ENCODE results near the gene COG5. TPM values are rescaled to one million over a fixed set of nuclear protein-coding genes. Genes with fewer than 3 reads are reported as not detected.

The COG5 gene
- total RNA-seq, 1 experiment from 2014 or later: 56.1 TPM

DNA sequence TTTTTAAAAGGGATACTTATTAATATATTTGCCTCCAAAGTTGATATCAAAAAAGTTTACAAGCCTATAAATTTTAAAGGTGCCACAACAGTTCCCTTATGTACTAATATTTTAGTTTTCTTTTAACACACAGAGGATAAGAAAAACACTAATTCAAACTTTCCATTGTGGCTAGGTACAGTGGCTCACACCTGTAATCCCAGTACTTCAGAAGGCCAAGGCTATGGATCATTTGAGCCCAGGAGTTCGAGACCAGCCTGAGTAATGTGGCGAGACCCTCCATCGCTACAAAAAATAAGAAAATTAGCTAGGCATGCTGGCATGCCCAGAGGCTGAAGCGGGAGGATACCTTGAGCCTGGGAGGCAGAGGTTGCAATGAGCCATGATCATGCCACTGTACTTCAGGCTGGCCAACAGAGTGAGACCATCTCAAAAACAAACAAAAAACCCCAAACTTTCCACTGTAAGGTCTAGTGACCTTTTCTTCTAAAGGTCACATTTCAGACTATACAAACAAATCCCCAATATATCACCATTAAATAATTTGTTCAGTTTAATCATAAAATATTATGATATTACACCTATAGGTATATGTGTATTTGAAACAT is 287.4 kb downstream of the COG5 start:
- Histone ChIP-seq H3K27me3 (ENCODE audit: low read length) (no peaks in the 10 kb centered on the region), H3K4me3 (ENCODE audit: low read length) (no peak overlapping the region), H3K4me2 (ENCODE audit: low read depth, low read length, poor library complexity, severe bottlenecking) (no peak overlapping the region), H3K9ac (ENCODE audit: low read length) (no peak overlapping the region), H3K36me3 (ENCODE audit: insufficient read depth, low read length) (no peaks in the 10 kb centered on the region), H3K9me2 (replicated peaks; ENCODE audit: insufficient read depth, low read length) (no peaks in the 10 kb centered on the region), H4K20me1 (ENCODE audit: insufficient read depth, low read depth, low read length) (no peaks in the 10 kb centered on the region), H2AFZ (ENCODE audit: low read length) (no peak overlapping the region), H3K4me1 (ENCODE audit: low read length) (peaks cover 6% of the 10 kb centered on the region), H3K79me2 (ENCODE audit: low read length) (no peaks in the 10 kb centered on the region), H3K9me3 (ENCODE audit: low read length) (no peaks in the 10 kb centered on the region), H3K27ac (ENCODE audit: low read length) (no peak overlapping the region)
- DNase-seq: no peak

DNA sequence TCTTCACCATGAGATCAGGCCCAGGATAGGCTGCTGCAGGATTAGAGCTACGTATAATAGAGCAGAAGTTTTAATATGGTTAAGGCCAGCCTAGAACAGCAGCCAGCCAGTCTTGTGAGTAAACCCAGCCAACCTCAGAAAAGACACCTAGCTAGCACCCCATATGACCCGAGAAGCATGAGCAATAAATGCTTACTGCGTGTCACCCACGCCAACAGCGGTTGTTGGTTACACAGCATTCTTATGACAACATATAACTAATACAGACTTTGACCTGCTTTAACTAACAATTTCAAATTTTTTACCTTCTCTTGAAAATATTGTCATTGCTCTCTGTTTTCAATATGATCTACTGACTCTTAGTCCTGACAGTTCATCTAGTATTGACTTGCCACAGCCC is 289.2 kb downstream of the COG5 start:
- Histone ChIP-seq H3K4me3 (ENCODE audit: low read length) (no peak overlapping the region), H2AFZ (ENCODE audit: low read length) (no peak overlapping the region), H3K9me2 (replicated peaks; ENCODE audit: insufficient read depth, low read length) (no peaks in the 10 kb centered on the region), H4K20me1 (ENCODE audit: insufficient read depth, low read depth, low read length) (no peaks in the 10 kb centered on the region), H3K9me3 (ENCODE audit: low read length) (no peaks in the 10 kb centered on the region), H3K27ac (ENCODE audit: low read length) (no peak overlapping the region), H3K79me2 (ENCODE audit: low read length) (no peaks in the 10 kb centered on the region), H3K4me2 (ENCODE audit: low read depth, low read length, poor library complexity, severe bottlenecking) (no peak overlapping the region), H3K9ac (ENCODE audit: low read length) (no peak overlapping the region), H3K36me3 (ENCODE audit: insufficient read depth, low read length) (no peaks in the 10 kb centered on the region), H3K27me3 (ENCODE audit: low read length) (no peaks in the 10 kb centered on the region), H3K4me1 (ENCODE audit: low read length) (peaks cover 7% of the 10 kb centered on the region; the same call in 1 of the 2 replicates)
- DNase-seq: no peak

DNA sequence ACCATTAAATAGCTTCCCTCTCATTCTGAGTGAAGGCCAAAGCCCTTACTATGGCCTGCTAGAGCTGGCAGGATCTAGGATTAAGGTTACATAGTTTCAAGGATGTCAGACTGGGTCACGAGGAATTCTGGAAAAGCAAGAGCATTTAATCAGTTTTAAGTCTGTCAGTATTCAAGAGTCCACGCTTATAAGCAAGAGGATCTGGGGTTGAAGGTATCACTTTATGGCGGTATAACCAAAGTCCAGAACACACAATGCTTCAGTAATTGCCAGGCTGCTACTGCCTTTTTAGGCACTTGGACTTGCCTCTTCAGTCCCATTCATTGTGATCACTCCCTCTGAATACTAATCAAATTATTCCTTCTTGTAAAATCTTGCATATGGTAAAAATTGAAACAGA is 293.9 kb downstream of the COG5 start:
- DNase-seq: no peak
- Histone ChIP-seq H3K27me3 (ENCODE audit: low read length) (no peaks in the 10 kb centered on the region), H3K4me1 (ENCODE audit: low read length) (0 out of 2 replicates have a peak, but pooled peaks cover 3% of the 10 kb centered on the region), H3K79me2 (ENCODE audit: low read length) (no peaks in the 10 kb centered on the region), H3K9ac (ENCODE audit: low read length) (no peak overlapping the region), H3K4me3 (ENCODE audit: low read length) (no peak overlapping the region), H3K36me3 (ENCODE audit: insufficient read depth, low read length) (no peaks in the 10 kb centered on the region), H3K27ac (ENCODE audit: low read length) (no peak overlapping the region), H3K4me2 (ENCODE audit: low read depth, low read length, poor library complexity, severe bottlenecking) (no peak overlapping the region), H4K20me1 (ENCODE audit: insufficient read depth, low read depth, low read length) (no peaks in the 10 kb centered on the region), H3K9me3 (ENCODE audit: low read length) (no peaks in the 10 kb centered on the region), H2AFZ (ENCODE audit: low read length) (no peak overlapping the region), H3K9me2 (replicated peaks; ENCODE audit: insufficient read depth, low read length) (no peaks in the 10 kb centered on the region)

DNA sequence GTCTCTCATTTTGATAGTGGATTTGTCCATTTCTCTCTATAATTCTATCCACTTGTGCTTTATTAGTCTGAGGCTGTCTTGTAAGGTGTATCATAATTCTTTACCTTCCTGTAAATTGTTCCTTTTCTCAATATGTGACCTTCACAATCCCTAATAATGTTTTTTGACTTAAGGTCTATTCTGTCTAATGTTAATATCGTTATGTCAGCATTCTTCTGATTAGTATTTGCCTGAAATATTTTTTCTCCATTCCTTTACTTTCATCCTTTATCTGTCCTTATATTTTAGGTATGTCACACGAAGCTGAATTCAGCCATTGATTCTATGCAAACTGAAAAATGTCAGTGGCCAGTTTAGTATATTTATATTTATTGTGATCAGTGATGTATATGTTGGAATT is 295.1 kb downstream of the COG5 start:
- Histone ChIP-seq H3K9me2 (replicated peaks; ENCODE audit: insufficient read depth, low read length) (no peaks in the 10 kb centered on the region), H3K79me2 (ENCODE audit: low read length) (no peaks in the 10 kb centered on the region), H3K27me3 (ENCODE audit: low read length) (no peaks in the 10 kb centered on the region), H3K36me3 (ENCODE audit: insufficient read depth, low read length) (no peaks in the 10 kb centered on the region), H3K4me3 (ENCODE audit: low read length) (no peak overlapping the region), H3K9me3 (ENCODE audit: low read length) (no peaks in the 10 kb centered on the region), H2AFZ (ENCODE audit: low read length) (no peak overlapping the region), H3K4me2 (ENCODE audit: low read depth, low read length, poor library complexity, severe bottlenecking) (no peak overlapping the region), H4K20me1 (ENCODE audit: insufficient read depth, low read depth, low read length) (no peaks in the 10 kb centered on the region), H3K27ac (ENCODE audit: low read length) (no peak overlapping the region), H3K4me1 (ENCODE audit: low read length) (0 out of 2 replicates have a peak, but pooled peaks cover 3% of the 10 kb centered on the region), H3K9ac (ENCODE audit: low read length) (no peak overlapping the region)
- DNase-seq: no peak

- Histone ChIP-seq H3K79me2 (ENCODE audit: low read length) (no peaks in the 10 kb centered on the region), H2AFZ (ENCODE audit: low read length) (no peak overlapping the region), H3K9me2 (replicated peaks; ENCODE audit: insufficient read depth, low read length) (no peaks in the 10 kb centered on the region), H3K4me3 (ENCODE audit: low read length) (no peak overlapping the region), H3K27ac (ENCODE audit: low read length) (no peak overlapping the region), H4K20me1 (ENCODE audit: insufficient read depth, low read depth, low read length) (no peaks in the 10 kb centered on the region), H3K27me3 (ENCODE audit: low read length) (no peaks in the 10 kb centered on the region), H3K9me3 (ENCODE audit: low read length) (no peaks in the 10 kb centered on the region), H3K4me2 (ENCODE audit: low read depth, low read length, poor library complexity, severe bottlenecking) (no peak overlapping the region), H3K9ac (ENCODE audit: low read length) (no peak overlapping the region), H3K36me3 (ENCODE audit: insufficient read depth, low read length) (no peaks in the 10 kb centered on the region), H3K4me1 (ENCODE audit: low read length) (0 out of 2 replicates have a peak, but pooled peaks cover 3% of the 10 kb centered on the region)
- DNase-seq: no peak
These were observed 296.6 kb downstream of the COG5 start for GRCh38 chr7:107267138-107267537.

GRCh38 chr7:107264723-107265122 is 299.0 kb downstream of the COG5 start:
- H4K20me1 ChIP-seq (ENCODE audit: insufficient read depth, low read depth, low read length): no peaks in the 10 kb centered on the region
- no peaks in the 10 kb centered on the region for H3K27me3 ChIP-seq (ENCODE audit: low read length)
- H3K79me2 ChIP-seq (ENCODE audit: low read length): no peaks in the 10 kb centered on the region
- no peak overlapping the region for H3K9ac ChIP-seq (ENCODE audit: low read length)
- no peaks in the 10 kb centered on the region for H3K4me1 ChIP-seq (ENCODE audit: low read length)
- H2AFZ ChIP-seq (ENCODE audit: low read length): no peak overlapping the region
- no peak overlapping the region for H3K4me3 ChIP-seq (ENCODE audit: low read length)
- no peaks in the 10 kb centered on the region for H3K36me3 ChIP-seq (ENCODE audit: insufficient read depth, low read length)
- no peak overlapping the region for H3K4me2 ChIP-seq (ENCODE audit: low read depth, low read length, poor library complexity, severe bottlenecking)
- H3K9me3 ChIP-seq (ENCODE audit: low read length): no peaks in the 10 kb centered on the region
- H3K27ac ChIP-seq (ENCODE audit: low read length): no peak overlapping the region
- no peak for DNase-seq
- H3K9me2 ChIP-seq (replicated peaks; ENCODE audit: insufficient read depth, low read length): no peaks in the 10 kb centered on the region

DNA sequence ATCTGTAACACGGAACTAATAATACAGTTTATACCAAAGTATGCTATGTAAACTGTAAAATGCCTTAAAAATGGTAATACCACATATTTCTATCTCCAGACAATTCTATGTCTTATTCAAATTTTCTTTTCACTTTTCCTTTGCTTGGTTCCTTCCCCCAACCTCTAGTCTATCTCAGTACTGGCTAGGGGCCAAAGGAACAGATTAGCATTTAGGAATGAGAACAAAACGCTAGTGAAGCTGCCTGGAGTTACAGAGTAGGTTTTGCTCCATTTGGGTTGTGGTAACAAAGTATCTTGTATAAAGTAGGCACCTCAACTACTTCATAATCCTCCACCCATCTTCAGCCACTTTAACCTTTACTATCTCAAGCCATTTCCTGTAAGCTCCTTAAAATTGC is 300.9 kb downstream of the COG5 start:
- no peaks in the 10 kb centered on the region for H3K4me1 ChIP-seq (ENCODE audit: low read length)
- H3K27me3 ChIP-seq (ENCODE audit: low read length): no peaks in the 10 kb centered on the region
- no peak for DNase-seq
- no peaks in the 10 kb centered on the region for H3K79me2 ChIP-seq (ENCODE audit: low read length)
- H3K36me3 ChIP-seq (ENCODE audit: insufficient read depth, low read length): no peaks in the 10 kb centered on the region
- no peaks in the 10 kb centered on the region for H3K9me3 ChIP-seq (ENCODE audit: low read length)
- H3K9me2 ChIP-seq (replicated peaks; ENCODE audit: insufficient read depth, low read length): no peaks in the 10 kb centered on the region
- H3K4me3 ChIP-seq (ENCODE audit: low read length): no peak overlapping the region
- no peak overlapping the region for H3K27ac ChIP-seq (ENCODE audit: low read length)
- H4K20me1 ChIP-seq (ENCODE audit: insufficient read depth, low read depth, low read length): no peaks in the 10 kb centered on the region
- H3K9ac ChIP-seq (ENCODE audit: low read length): no peak overlapping the region
- no peak overlapping the region for H3K4me2 ChIP-seq (ENCODE audit: low read depth, low read length, poor library complexity, severe bottlenecking)
- no peak overlapping the region for H2AFZ ChIP-seq (ENCODE audit: low read length)

DNA sequence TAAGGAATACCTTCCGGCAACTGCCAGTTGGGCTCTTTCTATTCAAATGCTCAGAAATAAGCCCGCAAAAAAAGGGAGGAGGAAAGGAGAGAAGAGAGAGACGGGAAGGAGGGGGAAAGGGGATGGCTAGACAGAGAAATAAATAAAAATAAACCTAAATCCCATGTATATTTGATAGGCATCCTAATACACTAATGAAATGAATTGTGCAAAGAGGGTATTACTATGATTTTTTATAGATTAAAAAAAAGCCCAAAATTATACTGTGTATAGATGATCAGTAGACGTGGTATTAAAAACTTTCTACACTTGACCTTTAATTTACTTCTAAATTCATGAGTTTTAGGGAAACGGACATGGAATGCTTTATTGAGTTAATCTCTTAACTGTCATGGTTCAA is 305.0 kb downstream of the COG5 start:
- no peaks in the 10 kb centered on the region for H3K9me3 ChIP-seq (ENCODE audit: low read length)
- no peak for DNase-seq
- H3K4me2 ChIP-seq (ENCODE audit: low read depth, low read length, poor library complexity, severe bottlenecking): no peak overlapping the region
- H3K4me1 ChIP-seq (ENCODE audit: low read length): no peaks in the 10 kb centered on the region
- H4K20me1 ChIP-seq (ENCODE audit: insufficient read depth, low read depth, low read length): no peaks in the 10 kb centered on the region
- H2AFZ ChIP-seq (ENCODE audit: low read length): no peak overlapping the region
- H3K9ac ChIP-seq (ENCODE audit: low read length): no peak overlapping the region
- no peaks in the 10 kb centered on the region for H3K27me3 ChIP-seq (ENCODE audit: low read length)
- no peaks in the 10 kb centered on the region for H3K79me2 ChIP-seq (ENCODE audit: low read length)
- H3K4me3 ChIP-seq (ENCODE audit: low read length): no peak overlapping the region
- H3K9me2 ChIP-seq (replicated peaks; ENCODE audit: insufficient read depth, low read length): no peaks in the 10 kb centered on the region
- no peaks in the 10 kb centered on the region for H3K36me3 ChIP-seq (ENCODE audit: insufficient read depth, low read length)
- no peak overlapping the region for H3K27ac ChIP-seq (ENCODE audit: low read length)

All from Karpas-422 (cell line).